Spleen (tissue), 7 donors: ENCODE results near the gene KRTAP6-1.

Experiments
- CTCF ChIP-seq, 11 experiments: fragments of 200-600 bp in 7 of 11; fragments of 450-650 bp in 4 of 11; sonication (generic) in 4 of 11; IDR thresholded peaks in 8 of 11; conservative IDR thresholded peaks in 3 of 11; 1 replicate in 7 of 11; 2 replicates in 4 of 11; pipeline versions ENCODE4 v1.4.0 to v1.8.0; 2016 to 2021; ENCODE audit warnings: antibody characterized with exemption in 11 of 11, inconsistent platforms in 4 of 11, mild to moderate bottlenecking in 1 of 11
- POLR2A ChIP-seq, 3 donors: fragments of 450-650 bp; IDR thresholded peaks; one replicate each; pipeline ENCODE4 v1.5.1; 2017; ENCODE audit warnings: antibody characterized with exemption in 3 of 3, mild to moderate bottlenecking in 1 of 3
- donor health status: DM: no; HTN: no; CAD: no; lungs with moderate emphysema.
- donor health status: DM: no; HTN: no; CAD: no.
- donor health status: DM: no; HTN: no; CAD: no.

DNA sequence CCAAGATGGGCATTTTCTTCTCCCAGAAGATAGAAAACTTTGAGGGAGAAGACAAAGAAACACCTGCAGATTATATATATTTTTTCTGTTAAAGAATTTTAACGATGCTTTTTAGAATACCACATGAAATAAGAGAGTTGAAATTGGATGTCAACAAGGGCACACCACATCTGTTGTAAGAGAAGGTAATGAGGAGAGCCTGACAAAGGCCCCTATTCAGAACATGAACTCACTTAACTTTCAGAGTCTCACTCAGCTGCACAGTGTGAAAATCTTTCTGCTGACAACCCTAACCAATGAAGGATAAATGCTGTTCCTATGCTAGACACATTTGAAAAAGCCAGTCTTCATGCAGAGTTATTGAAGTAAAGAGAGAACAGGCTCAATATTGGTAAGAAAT lies 30.9 kb downstream of the KRTAP6-1 start:
- TF ChIP-seq CTCF (IDR thresholded peaks at IDR 0.05 in 8 of 11, conservative IDR thresholded peaks at IDR 0.05 in 3 of 11) (no peak), POLR2A (IDR thresholded peaks at IDR 0.05) (no peak)
